Posterior cingulate gyrus (tissue), 11 donors: ENCODE measurements around the gene TRPC4AP.
"Not testable (repeated sequence)": the region's sequence is repeated elsewhere in the genome, so short reads cannot be mapped to it uniquely, and the experiment has no call there.

Experiments used
- DNase-seq, 10 donors: peaks; one replicate each; pipeline versions ENCODE4 v3.0.0 to v3.0.0-alpha.2; 2020 to 2021; ENCODE audit warnings: mixed read lengths in 3 of 10
- intact Hi-C: fragments of 100-400 bp; cut with DNase I; formaldehyde crosslinking; loops from one replicate; pipeline ENCODE4 v1.15.1; 2023

The TRPC4AP gene

GRCh38 chr20:35062478-35062877 is 30.1 kb downstream of the TRPC4AP start:
- intact Hi-C loops, result no loop called here
- DNase-seq, result no peak

- DNase-seq, result no peak
- intact Hi-C loops, result no loop called here
These were observed 32.4 kb downstream of the TRPC4AP start for GRCh38 chr20:35060168-35060567.

- intact Hi-C loops, result no loop called here
- no peak for DNase-seq
These were observed 33.0 kb downstream of the TRPC4AP start for GRCh38 chr20:35059612-35060011.

GRCh38 chr20:35059110-35059509 is 33.5 kb downstream of the TRPC4AP start:
- no peak for DNase-seq
- intact Hi-C loops, result no loop called here

- intact Hi-C loops, result no loop called here
- DNase-seq, result no peak
These were observed 36.9 kb downstream of the TRPC4AP start for GRCh38 chr20:35055445-35056276.

GRCh38 chr20:35054814-35055213 is 37.8 kb downstream of the TRPC4AP start:
- no peak for DNase-seq
- intact Hi-C loops, result no loop called here

- intact Hi-C loops, DNase-seq: not testable (repeated sequence)
These were observed 40.0 kb downstream of the TRPC4AP start for GRCh38 chr20:35052616-35053015.

- intact Hi-C loops, result no loop called here
- DNase-seq, result no peak
These were observed 42.7 kb downstream of the TRPC4AP start for GRCh38 chr20:35049776-35050352.

GRCh38 chr20:35048739-35049138 is 43.9 kb downstream of the TRPC4AP start:
- intact Hi-C loops, result no loop called here
- peak in 8 of 10 donors; percentile 52 to 95 (median 69) for DNase-seq

- no peak for DNase-seq
- intact Hi-C loops, result no loop called here
These were observed 50.3 kb downstream of the TRPC4AP start for GRCh38 chr20:35042268-35042667.

- intact Hi-C loops, result no loop called here
- DNase-seq, result no peak
These were observed 52.0 kb downstream of the TRPC4AP start for GRCh38 chr20:35040646-35041045.

- peak in 1 of 10 donors; percentile 56 for DNase-seq
- intact Hi-C loops, result no loop called here
These were observed 52.6 kb downstream of the TRPC4AP start for GRCh38 chr20:35039846-35040489.

- no peak for DNase-seq
- intact Hi-C loops, result no loop called here
These were observed 53.5 kb downstream of the TRPC4AP start for GRCh38 chr20:35039146-35039545.

- intact Hi-C loops, result no loop called here
- DNase-seq, result no peak
These were observed 58.5 kb downstream of the TRPC4AP start for GRCh38 chr20:35034145-35034544.

- intact Hi-C loops, result no loop called here
- no peak for DNase-seq
These were observed 62.5 kb downstream of the TRPC4AP start for GRCh38 chr20:35030136-35030535.

- intact Hi-C loops, result no loop called here
- DNase-seq, result no peak
These were observed 65.3 kb downstream of the TRPC4AP start for GRCh38 chr20:35027301-35027700.

- intact Hi-C loops, result no loop called here
- DNase-seq, result no peak
These were observed 67.5 kb downstream of the TRPC4AP start for GRCh38 chr20:35025116-35025515.

GRCh38 chr20:35023624-35024023 is 69.0 kb downstream of the TRPC4AP start:
- intact Hi-C loops, result no loop called here
- peak in 1 of 10 donors; percentile 54 for DNase-seq

GRCh38 chr20:35021831-35022230 is 70.8 kb downstream of the TRPC4AP start:
- intact Hi-C loops, result no loop called here
- no peak for DNase-seq

GRCh38 chr20:35021063-35021462 is 71.5 kb downstream of the TRPC4AP start:
- peak in 1 of 10 donors; percentile 80 for DNase-seq
- intact Hi-C loops, result no loop called here

GRCh38 chr20:35020108-35020928 is 72.3 kb downstream of the TRPC4AP start:
- peak in 1 of 10 donors; percentile 52 for DNase-seq
- intact Hi-C loops, result no loop called here
